Esophagus muscularis mucosa (tissue), 4 donors: ENCODE data around the gene PCDHGA1.

Experiments used
- CTCF ChIP-seq, 3 experiments: fragments of 200-600 bp in 2 of 3; fragments of 450-650 bp in 1 of 3; sonication (generic) in 2 of 3; IDR thresholded peaks; one replicate each; pipeline ENCODE4 v1.5.1; 2017 to 2019; ENCODE audit warnings: antibody characterized with exemption in 3 of 3, mild to moderate bottlenecking in 2 of 3, moderate library complexity in 1 of 3
- EP300 ChIP-seq: sonication (generic); formaldehyde crosslinking; IDR thresholded peaks from one replicate; pipeline ENCODE4 v1.6.1; 2017; ENCODE audit warnings: antibody characterized with exemption
- POLR2AphosphoS5 ChIP-seq, 2 donors: sonication (generic); formaldehyde crosslinking; IDR thresholded peaks; one replicate each; pipeline ENCODE4 v1.6.1; 2017; ENCODE audit warnings: antibody characterized with exemption in 2 of 2

- TF ChIP-seq CTCF (IDR thresholded peaks at IDR 0.05) (no peak), POLR2AphosphoS5 (IDR thresholded peaks at IDR 0.05) (no peak), EP300 (no peak)
Measured at GRCh38 chr5:141494761-141495452, 164.6 kb downstream of the PCDHGA1 start.
